SK-N-MC (cell line): ENCODE results near the gene PPP1CC.
"Not testable (repeated sequence)": the region's sequence is repeated elsewhere in the genome, so short reads cannot be mapped to it uniquely, and the experiment has no call there.

ENCODE experiments used
- DNase-seq: peaks from one replicate; pipeline ENCODE4 v3.0.0-alpha.2; 2011; ENCODE audit warnings: low read depth, low spot score
- H3K27ac ChIP-seq: fragments of 200-600 bp; sonication (generic); 2 replicates; pipeline ENCODE4 v1.5.1; 2016; ENCODE audit warnings: mixed run types
- H3K36me3 ChIP-seq: fragments of 200-600 bp; sonication (generic); 2 replicates; pipeline ENCODE4 v1.6.1; 2017; ENCODE audit warnings: antibody characterized with exemption, low read length, mixed read lengths; ENCODE audit not compliant: insufficient read depth
- H3K4me3 ChIP-seq: fragments of 200-600 bp; sonication (generic); 2 replicates; pipeline ENCODE4 v1.5.1; 2016
- H3K9ac ChIP-seq: fragments of 200-600 bp; sonication (generic); 2 replicates; pipeline ENCODE4 v1.8.0; 2017; ENCODE audit warnings: mixed run types, mixed read lengths; ENCODE audit not compliant: insufficient read length
- H3K9me3 ChIP-seq: fragments of 200-600 bp; sonication (generic); 2 replicates; pipeline ENCODE4 v1.6.1; 2017; ENCODE audit warnings: low read depth, mild to moderate bottlenecking, antibody characterized with exemption, low read length, moderate library complexity, mixed read lengths
- EZH2 ChIP-seq: fragments of 200-600 bp; sonication (generic); IDR thresholded peaks from one replicate; pipeline ENCODE4 v1.6.1; 2017; ENCODE audit warnings: antibody characterized with exemption
- FOXP2 ChIP-seq: optimal IDR thresholded peaks from 2 replicates; pipeline ENCODE3; 2011; ENCODE audit warnings: mild to moderate bottlenecking, moderate library complexity; ENCODE audit not compliant: insufficient read depth; ENCODE audit errors: extremely low read length, control extremely low read depth
- POLR2AphosphoS5 ChIP-seq: IDR thresholded peaks from 2 replicates; pipeline ENCODE4 v1.6.1; 2012; ENCODE audit warnings: mild to moderate bottlenecking, low read depth, low read length, borderline replicate concordance

The PPP1CC gene

DNA sequence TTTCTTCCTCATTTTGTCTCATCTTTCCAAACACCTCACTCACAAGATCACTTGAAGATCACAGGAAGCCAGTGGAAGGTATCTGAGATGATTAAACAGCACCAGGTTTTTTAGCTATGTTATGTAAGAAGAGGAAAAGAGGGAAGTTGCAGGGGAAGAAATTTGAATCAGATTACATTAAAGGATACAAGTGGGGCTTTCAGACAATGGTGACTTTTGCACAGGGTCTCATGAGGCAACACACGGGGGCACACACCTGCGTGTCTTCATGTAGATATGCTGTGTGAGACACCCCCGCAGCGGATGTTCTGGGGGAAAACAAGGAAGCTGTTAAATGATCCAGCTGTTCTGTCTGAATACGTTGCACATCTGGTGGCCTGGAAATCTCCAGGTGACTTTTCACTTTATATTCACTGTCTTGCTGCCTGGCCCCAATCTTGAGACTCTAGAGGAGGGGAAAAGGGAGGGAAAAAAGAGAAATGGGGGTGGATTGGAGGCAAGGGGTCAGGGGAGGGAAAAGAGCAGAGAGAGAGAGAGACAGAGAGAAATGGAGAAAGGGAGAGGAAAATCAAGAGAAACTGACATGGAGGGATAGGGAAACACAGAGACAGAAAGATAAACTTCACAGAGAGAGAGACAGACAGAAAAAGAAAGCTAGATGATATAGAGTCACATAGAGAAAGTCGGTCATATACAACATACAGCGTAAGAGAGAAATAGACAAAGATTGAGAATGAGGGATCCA, 36.3 kb upstream of the PPP1CC start:
- TF ChIP-seq EZH2 (no peak), POLR2AphosphoS5 (no peak), FOXP2 (no peak)
- Histone ChIP-seq H3K4me3 (no peak overlapping the region), H3K27ac (no peak overlapping the region), H3K9ac (no peak overlapping the region), H3K9me3 (no peaks in the 10 kb centered on the region), H3K36me3 (no peaks in the 10 kb centered on the region)
- DNase-seq = no peak

DNA sequence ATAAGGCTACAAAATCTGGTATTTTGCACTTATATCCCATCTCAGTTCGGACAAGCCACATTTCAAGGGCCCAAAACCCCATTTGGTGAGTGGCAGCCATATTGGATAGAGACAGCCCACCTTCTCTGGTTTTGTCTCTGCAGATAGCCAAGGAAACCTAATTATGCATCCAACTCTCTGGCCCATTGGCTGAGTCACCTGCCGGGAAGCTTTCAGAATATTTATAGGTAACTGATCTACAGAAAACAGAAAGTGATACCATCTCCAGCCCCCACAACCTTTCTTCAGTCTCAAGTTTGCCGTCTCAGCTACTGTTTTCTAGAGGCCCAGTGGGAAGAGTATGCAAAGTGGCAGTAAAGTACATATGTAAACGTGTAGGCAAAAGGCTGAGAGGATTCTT, 33.7 kb upstream of the PPP1CC start:
- no peaks in the 10 kb centered on the region for H3K36me3 ChIP-seq
- H3K9me3 ChIP-seq = no peaks in the 10 kb centered on the region
- DNase-seq = no peak
- no peak overlapping the region for H3K27ac ChIP-seq
- H3K4me3 ChIP-seq = no peak overlapping the region
- no peak overlapping the region for H3K9ac ChIP-seq
- no peak for TF ChIP-seq FOXP2
- no peak for TF ChIP-seq POLR2AphosphoS5
- TF ChIP-seq EZH2 = no peak

GRCh38 chr12:110775997-110776396, 33.3 kb upstream of the PPP1CC start:
- Histone ChIP-seq H3K9me3 (no peaks in the 10 kb centered on the region), H3K9ac (no peak overlapping the region), H3K27ac (no peak overlapping the region), H3K36me3 (no peaks in the 10 kb centered on the region), H3K4me3 (no peak overlapping the region)
- TF ChIP-seq POLR2AphosphoS5 = no peak
- no peak for TF ChIP-seq EZH2
- TF ChIP-seq FOXP2 = no peak
- no peak for DNase-seq

- Histone ChIP-seq H3K4me3 (no peak overlapping the region), H3K36me3 (no peaks in the 10 kb centered on the region), H3K27ac (no peak overlapping the region), H3K9me3 (no peaks in the 10 kb centered on the region), H3K9ac (no peak overlapping the region)
- TF ChIP-seq FOXP2 (no peak), EZH2 (no peak), POLR2AphosphoS5 (no peak)
- DNase-seq = no peak
Observed at GRCh38 chr12:110774824-110775223, 32.1 kb upstream of the PPP1CC start.

DNA sequence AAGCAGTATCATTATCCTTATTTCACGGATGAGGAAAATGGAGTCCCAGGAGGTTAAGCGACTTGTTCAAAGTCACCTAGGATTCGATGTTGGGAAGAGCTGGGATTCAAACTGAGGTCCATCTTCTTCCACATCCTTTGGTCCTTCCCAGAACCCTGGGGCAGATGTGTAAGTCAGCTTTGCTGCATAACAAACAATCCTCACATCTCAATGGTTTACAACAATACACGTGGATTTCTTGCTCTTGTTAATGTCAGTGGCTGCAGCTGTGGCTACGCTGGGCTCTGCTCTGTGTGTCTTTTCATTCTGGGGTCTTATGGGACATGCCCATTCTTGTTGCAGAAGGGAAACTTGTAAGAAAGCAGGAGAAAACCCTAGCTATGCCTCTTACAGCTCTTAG, 26.3 kb upstream of the PPP1CC start:
- no peaks in the 10 kb centered on the region for H3K36me3 ChIP-seq
- no peaks in the 10 kb centered on the region for H3K9me3 ChIP-seq
- no peak overlapping the region for H3K9ac ChIP-seq
- no peak overlapping the region for H3K4me3 ChIP-seq
- no peak overlapping the region for H3K27ac ChIP-seq
- DNase-seq = no peak
- no peak for TF ChIP-seq FOXP2
- TF ChIP-seq EZH2 = no peak
- no peak for TF ChIP-seq POLR2AphosphoS5

DNA sequence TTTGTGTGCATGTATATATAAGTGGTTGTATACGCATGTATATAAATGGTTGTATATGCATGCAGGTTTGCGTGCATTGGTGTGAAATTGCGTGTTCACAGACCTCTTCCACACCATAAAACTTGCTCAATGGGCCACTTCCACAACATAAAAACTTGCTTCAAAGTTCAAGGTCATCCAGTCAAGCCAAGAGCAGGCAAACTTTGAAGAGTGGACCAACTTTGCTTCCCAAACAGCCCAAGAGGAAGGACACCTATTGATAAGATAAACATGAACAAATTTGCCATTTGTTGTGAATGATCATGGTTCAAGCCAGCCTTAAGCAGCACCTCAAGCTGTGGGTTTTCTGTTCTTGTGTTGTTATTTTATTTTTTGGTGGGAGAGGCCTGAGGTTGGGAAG, 25.2 kb upstream of the PPP1CC start:
- TF ChIP-seq EZH2 (no peak), POLR2AphosphoS5 (no peak), FOXP2 (no peak)

DNA sequence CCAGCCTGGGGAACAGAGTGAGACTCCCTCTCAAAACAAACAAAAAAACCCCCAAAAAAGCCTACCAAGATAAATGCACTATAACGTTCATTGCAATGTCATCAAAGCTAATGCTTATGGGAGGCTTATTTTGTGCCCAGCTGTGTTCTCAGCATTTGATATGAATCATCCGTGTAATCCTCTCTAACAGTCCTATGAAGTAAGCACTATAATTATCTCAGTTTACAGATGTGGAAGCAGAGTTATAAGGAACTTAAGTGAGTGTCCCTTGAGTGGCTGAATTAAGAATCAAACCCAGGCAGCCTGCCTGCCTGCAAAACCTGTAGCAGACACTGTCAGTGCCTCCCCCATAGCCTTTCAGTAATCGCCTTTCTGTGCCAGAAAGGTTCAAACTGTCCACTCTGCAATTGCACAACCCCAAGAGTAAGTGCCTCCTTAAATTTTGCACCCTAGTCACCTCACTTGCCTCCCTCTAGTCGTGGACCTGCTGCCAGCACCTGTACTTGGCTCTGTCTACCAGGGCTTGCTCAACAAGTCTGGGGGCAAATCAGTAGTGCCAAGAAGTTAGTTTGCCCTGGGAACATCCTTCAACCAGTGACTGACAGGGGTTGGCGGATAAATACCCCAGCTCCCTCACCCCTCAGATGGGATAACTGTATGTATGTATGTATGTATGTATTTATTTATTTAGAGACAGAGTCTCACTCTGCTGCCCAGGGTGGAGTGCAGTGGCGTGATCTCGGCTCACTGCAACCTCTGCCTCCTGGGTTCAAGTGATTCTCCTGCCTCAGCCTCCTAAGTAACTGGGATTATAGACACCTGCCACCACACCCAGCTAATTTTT, 23.8 kb upstream of the PPP1CC start:
- Histone ChIP-seq H3K27ac (no peak overlapping the region), H3K4me3 (no peak overlapping the region), H3K9ac (no peak overlapping the region), H3K36me3 (no peaks in the 10 kb centered on the region), H3K9me3 (no peaks in the 10 kb centered on the region)
- DNase-seq = no peak
- no peak for TF ChIP-seq EZH2
- no peak for TF ChIP-seq POLR2AphosphoS5
- TF ChIP-seq FOXP2 = no peak

More for the DNA sequence above, 25.2 kb upstream of the PPP1CC start:
- no peak for DNase-seq
- no peaks in the 10 kb centered on the region for H3K9me3 ChIP-seq
- no peak overlapping the region for H3K4me3 ChIP-seq
- no peak overlapping the region for H3K27ac ChIP-seq
- no peaks in the 10 kb centered on the region for H3K36me3 ChIP-seq
- no peak overlapping the region for H3K9ac ChIP-seq

DNA sequence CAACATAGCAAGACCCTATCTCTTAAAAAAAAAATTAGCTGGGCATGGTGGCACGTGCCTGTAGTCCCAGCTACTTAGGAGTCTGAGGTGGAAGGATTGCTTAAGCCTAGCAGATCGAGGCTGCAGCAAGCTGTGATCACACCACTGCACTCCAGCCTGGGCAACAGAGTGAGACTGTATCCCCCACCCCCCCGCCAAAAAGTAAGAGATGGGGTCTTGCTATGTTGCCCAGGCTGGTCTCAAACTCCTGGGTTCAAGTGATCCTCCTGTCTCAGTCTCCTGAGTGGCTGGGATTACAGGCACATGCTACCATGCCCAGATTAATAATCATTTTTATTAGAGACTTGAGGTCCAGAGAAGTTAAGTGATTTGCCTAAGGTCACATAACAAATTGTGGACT, 22.9 kb upstream of the PPP1CC start:
- H3K4me3 ChIP-seq, H3K9ac ChIP-seq, H3K27ac ChIP-seq, DNase-seq, H3K36me3 ChIP-seq, H3K9me3 ChIP-seq: not testable (repeated sequence)
